GM06990 (cell line): ENCODE data around the gene C1orf198.

Source experiments
- DNase-seq: peaks from one replicate; pipeline ENCODE4 v3.0.0-alpha.2; 2011; ENCODE audit not compliant: insufficient read length; ENCODE audit errors: extremely low read depth
- H3K27me3 ChIP-seq: replicated peaks from 2 replicates; pipeline ENCODE4 v1.6.0; 2011; ENCODE audit warnings: low read length; ENCODE audit not compliant: control insufficient read depth, insufficient read depth
- H3K36me3 ChIP-seq: 2 replicates; pipeline ENCODE4 v1.5.1; 2011; ENCODE audit warnings: low read length; ENCODE audit not compliant: control insufficient read depth, insufficient read depth
- H3K4me3 ChIP-seq: replicated peaks from 2 replicates; pipeline ENCODE4 v1.5.1; 2011; ENCODE audit warnings: low read depth, mild to moderate bottlenecking, control low read depth, low read length
- CTCF ChIP-seq: IDR thresholded peaks from 2 replicates; pipeline ENCODE4 v1.5.1; 2011; ENCODE audit warnings: low read length, control low read depth, mild to moderate bottlenecking, inconsistent platforms; ENCODE audit not compliant: insufficient read depth, poor library complexity, severe bottlenecking

The C1orf198 gene

GRCh38 chr1:230812568-230812967 lies 55.8 kb downstream of the C1orf198 start:
- no peak for DNase-seq
- Histone ChIP-seq H3K36me3 (no peaks in the 10 kb centered on the region), H3K27me3 (no peaks in the 10 kb centered on the region; the same call in 1 of the 2 replicates), H3K4me3 (no peak overlapping the region)
- TF ChIP-seq CTCF = no peak

GRCh38 chr1:230809256-230809990 lies 58.9 kb downstream of the C1orf198 start:
- no peak for TF ChIP-seq CTCF
- no peak for DNase-seq
- Histone ChIP-seq H3K36me3 (no peaks in the 10 kb centered on the region), H3K27me3 (no peaks in the 10 kb centered on the region; the same call in 1 of the 2 replicates), H3K4me3 (no peak overlapping the region)

- DNase-seq = no peak
- TF ChIP-seq CTCF = no peak
- H3K27me3 ChIP-seq = no peaks in the 10 kb centered on the region; the same call in 1 of the 2 replicates
- no peak overlapping the region for H3K4me3 ChIP-seq
- no peaks in the 10 kb centered on the region for H3K36me3 ChIP-seq
Observed at GRCh38 chr1:230808281-230808872, 59.9 kb downstream of the C1orf198 start.

- no peaks in the 10 kb centered on the region for H3K36me3 ChIP-seq
- H3K27me3 ChIP-seq = no peaks in the 10 kb centered on the region; the same call in 1 of the 2 replicates
- no peak overlapping the region for H3K4me3 ChIP-seq
- no peak for TF ChIP-seq CTCF
- DNase-seq = no peak
Observed at GRCh38 chr1:230807561-230808280, 60.6 kb downstream of the C1orf198 start.

- Histone ChIP-seq H3K27me3 (no peaks in the 10 kb centered on the region; the same call in 1 of the 2 replicates), H3K4me3 (no peak overlapping the region), H3K36me3 (no peaks in the 10 kb centered on the region)
- TF ChIP-seq CTCF = no peak
- no peak for DNase-seq
Observed at GRCh38 chr1:230807029-230807428, 61.3 kb downstream of the C1orf198 start.
